ENCODE data around the gene PDZD7.
A peak's percentile ranks its signal among the peaks of the same experiment; 100 is the strongest.
"Not testable (repeated sequence)": the region's sequence is repeated elsewhere in the genome, so short reads cannot be mapped to it uniquely, and the experiment has no call there.

Gene PDZD7

GRCh38 chr10:101038484-101038883 lies 7.6 kb upstream of the PDZD7 start:
- no peak for DNase-seq

- no peak for DNase-seq
These were observed 5.8 kb upstream of the PDZD7 start for GRCh38 chr10:101036726-101037125.

- DNase-seq, result no peak
These were observed 5.2 kb upstream of the PDZD7 start for GRCh38 chr10:101035916-101036702.

GRCh38 chr10:101035314-101035713 lies 4.4 kb upstream of the PDZD7 start:
- no peak for DNase-seq

GRCh38 chr10:101034404-101034803 lies 3.5 kb upstream of the PDZD7 start:
- not testable (repeated sequence) for DNase-seq

GRCh38 chr10:101033276-101033675 lies 2.3 kb upstream of the PDZD7 start:
- no peak for DNase-seq

- DNase-seq, result peak; percentile 57 to 65
These were observed 1.8 kb upstream of the PDZD7 start for GRCh38 chr10:101032637-101033224.

- peak; percentile 74 to 78 for DNase-seq
These were observed 1.1 kb upstream of the PDZD7 start for GRCh38 chr10:101031796-101032636.

- no peak for DNase-seq
These were observed 317 bp downstream of the PDZD7 start for GRCh38 chr10:101030496-101031127.

GRCh38 chr10:101029520-101030295 lies 1.2 kb downstream of the PDZD7 start:
- no peak for DNase-seq

- DNase-seq, result no peak
These were observed 2.2 kb downstream of the PDZD7 start for GRCh38 chr10:101028446-101029337.

GRCh38 chr10:101027106-101027720 lies 3.7 kb downstream of the PDZD7 start:
- no peak for DNase-seq

GRCh38 chr10:101022967-101023705 lies 7.8 kb downstream of the PDZD7 start:
- DNase-seq, result no peak

GRCh38 chr10:101021692-101022251 lies 9.2 kb downstream of the PDZD7 start:
- DNase-seq, result no peak

GRCh38 chr10:101021239-101021638 lies 9.7 kb downstream of the PDZD7 start:
- DNase-seq, result no peak

- no peak for DNase-seq
These were observed 10.4 kb downstream of the PDZD7 start for GRCh38 chr10:101020427-101021075.

GRCh38 chr10:101019440-101019703 lies 11.6 kb downstream of the PDZD7 start:
- no peak for DNase-seq

GRCh38 chr10:101018600-101019439 lies 12.1 kb downstream of the PDZD7 start:
- DNase-seq, result peak; percentile 79 to 90

Data from stimulated activated CD4-positive, alpha-beta T cell treated with anti-CD3 and anti-CD28 coated beads, Interleukin-2, amount 100 ng/mL, for 24 hours (primary cell).